Calu3 (cell line): ENCODE data around the gene PCYT2. TPM values are rescaled to one million over a fixed set of nuclear protein-coding genes. Genes with fewer than 3 reads are reported as not detected.

Source experiments
- BruUV-seq: library from RNA; stranded (reverse); fragments of 400-500 nt; replicated peaks from 2 replicates; lab custom pipeline; 2021; lab: Mats Ljungman, UMichigan
- CTCF ChIA-PET: fragments of 300-600 bp; sonication (Branson Sonifier 250); formaldehyde crosslinking; loops from one replicate; lab custom pipeline; 2022; ENCODE audit warnings: antibody characterized with exemption; lab: Charles Lee
- DNase-seq: peaks from one replicate; pipeline ENCODE4 v3.0.0; 2022
- H3K27ac Mint-ChIP-seq: one replicate; pipeline ENCODE4 v1.8.0; 2022; ENCODE audit warnings: mixed read lengths; ENCODE audit not compliant: unreplicated experiment
- H3K27me3 Mint-ChIP-seq: one replicate; pipeline ENCODE4 v1.8.0; 2022; ENCODE audit warnings: mixed read lengths; ENCODE audit not compliant: unreplicated experiment
- H3K36me3 Mint-ChIP-seq: one replicate; pipeline ENCODE4 v1.8.0; 2022; ENCODE audit warnings: mild to moderate bottlenecking, moderate library complexity, mixed read lengths; ENCODE audit not compliant: insufficient read depth, unreplicated experiment
- H3K4me1 Mint-ChIP-seq: one replicate; pipeline ENCODE4 v1.8.0; 2022; ENCODE audit warnings: mild to moderate bottlenecking, low read depth, mixed read lengths; ENCODE audit not compliant: unreplicated experiment
- H3K4me3 Mint-ChIP-seq: one replicate; pipeline ENCODE4 v1.8.0; 2022; ENCODE audit warnings: mild to moderate bottlenecking, low read depth, moderate library complexity, mixed read lengths; ENCODE audit not compliant: unreplicated experiment
- H3K9me3 Mint-ChIP-seq: one replicate; pipeline ENCODE4 v1.8.0; 2022; ENCODE audit warnings: low read depth, mixed read lengths; ENCODE audit not compliant: unreplicated experiment
- CTCF ChIP-seq: fragments of 200-600 bp; IDR thresholded peaks from one replicate; pipeline ENCODE4 v1.8.0; 2022; ENCODE audit warnings: antibody characterized with exemption; ENCODE audit not compliant: unreplicated experiment
- intact Hi-C: fragments of 100-400 bp; cut with micrococcal nuclease; formaldehyde crosslinking; loops from one replicate; pipeline ENCODE4 v1.10.0; 2022; ENCODE audit not compliant: unreplicated experiment
- total RNA-seq: library from RNA; stranded (reverse); gene quantifications from 2 replicates; pipeline ENCODE4 v1.2.3, GENCODE V29; 2022

PCYT2 gene
- total RNA-seq, 1 experiment from 2014 or later = 58.4 TPM

- peaks cover 20% of the 10 kb centered on the region for H3K4me1 Mint-ChIP-seq
- peak overlapping the region; percentile 99 for H3K4me3 Mint-ChIP-seq
- CTCF ChIA-PET = interaction anchor here (0.6 kb wide), 2 partner anchors 10 to 16 kb away, joined by 3 read pairs; no protein-coding TSS in a partner anchor
- BruUV-seq = TSS peak; percentile 42
- no peak for DNase-seq
- intact Hi-C loops = no loop called here
- no peak for TF ChIP-seq CTCF
- peaks cover 95% of the 10 kb centered on the region for H3K36me3 Mint-ChIP-seq
- no peaks in the 10 kb centered on the region for H3K27me3 Mint-ChIP-seq
- H3K27ac Mint-ChIP-seq = peak overlapping the region; percentile 96
- no peaks in the 10 kb centered on the region for H3K9me3 Mint-ChIP-seq
Observed at GRCh38 chr17:81858967-81859905, 52.0 kb downstream of the PCYT2 start.

- CTCF ChIA-PET = interaction anchor here (0.6 kb wide), 1 partner anchor 17 kb away, joined by 3 read pairs; no protein-coding TSS in a partner anchor
Observed at GRCh38 chr17:81858170-81858966, 52.8 kb downstream of the PCYT2 start.

GRCh38 chr17:81854974-81855774 is 56.0 kb downstream of the PCYT2 start:
- H3K27ac Mint-ChIP-seq = no peak overlapping the region
- no peak for TF ChIP-seq CTCF
- CTCF ChIA-PET = interaction anchor here (1.1 kb wide), 1 partner anchor 119 kb away, joined by 3 read pairs; no protein-coding TSS in a partner anchor
- H3K4me1 Mint-ChIP-seq = peaks cover 7% of the 10 kb centered on the region
- intact Hi-C loops = no loop called here
- no TSS peak for BruUV-seq
- no peaks in the 10 kb centered on the region for H3K27me3 Mint-ChIP-seq
- no peaks in the 10 kb centered on the region for H3K9me3 Mint-ChIP-seq
- no peak overlapping the region for H3K4me3 Mint-ChIP-seq
- H3K36me3 Mint-ChIP-seq = peaks cover 99% of the 10 kb centered on the region
- DNase-seq = no peak

More at GRCh38 chr17:81858170-81858966, 52.8 kb downstream of the PCYT2 start:
- Mint-ChIP-seq H3K9me3 (no peaks in the 10 kb centered on the region), H3K4me1 (peaks cover 18% of the 10 kb centered on the region), H3K4me3 (peak overlapping the region; percentile 99), H3K27me3 (no peaks in the 10 kb centered on the region), H3K27ac (no peak overlapping the region), H3K36me3 (peaks cover 98% of the 10 kb centered on the region)
- no TSS peak for BruUV-seq
- intact Hi-C loops = no loop called here
- no peak for DNase-seq
- no peak for TF ChIP-seq CTCF
